Lower leg skin (tissue), 3 donors: Measurements from ENCODE around the gene ORM2.

ENCODE experiments used
- POLR2A ChIP-seq, 2 donors: fragments of 450-650 bp; IDR thresholded peaks; one replicate each; pipeline ENCODE4 v1.6.1; 2016 to 2017; ENCODE audit warnings: antibody characterized with exemption in 2 of 2, mild to moderate bottlenecking in 1 of 2, moderate library complexity in 1 of 2
- TF ChIP-seq, protein P1 (sequence below), 3 donors: fragments of 450-650 bp; IDR thresholded peaks; one replicate each; pipeline ENCODE4 v1.5.1; 2016; ENCODE audit warnings: antibody characterized with exemption in 3 of 3, mild to moderate bottlenecking in 3 of 3, moderate library complexity in 2 of 3

DNA sequence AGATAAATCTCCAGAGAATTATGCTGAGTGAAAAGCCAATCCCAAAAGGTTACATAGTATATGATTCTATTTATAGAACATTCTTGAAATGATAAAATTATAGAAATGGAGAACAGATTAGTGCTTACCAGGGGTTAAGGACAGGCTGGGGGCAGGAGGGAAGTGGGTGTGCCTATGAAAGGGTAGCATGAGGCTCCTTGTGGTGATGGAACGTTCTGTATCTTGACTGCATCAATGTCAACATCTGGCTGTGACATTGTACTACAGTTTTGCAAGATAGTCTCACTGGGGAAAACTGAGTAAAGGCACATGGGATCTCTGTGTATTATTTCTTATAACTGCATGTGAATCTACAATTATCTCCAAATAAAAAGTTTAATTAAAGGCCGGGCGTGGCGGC lies 22.3 kb downstream of the ORM2 start:
- TF ChIP-seq, protein P1, sequence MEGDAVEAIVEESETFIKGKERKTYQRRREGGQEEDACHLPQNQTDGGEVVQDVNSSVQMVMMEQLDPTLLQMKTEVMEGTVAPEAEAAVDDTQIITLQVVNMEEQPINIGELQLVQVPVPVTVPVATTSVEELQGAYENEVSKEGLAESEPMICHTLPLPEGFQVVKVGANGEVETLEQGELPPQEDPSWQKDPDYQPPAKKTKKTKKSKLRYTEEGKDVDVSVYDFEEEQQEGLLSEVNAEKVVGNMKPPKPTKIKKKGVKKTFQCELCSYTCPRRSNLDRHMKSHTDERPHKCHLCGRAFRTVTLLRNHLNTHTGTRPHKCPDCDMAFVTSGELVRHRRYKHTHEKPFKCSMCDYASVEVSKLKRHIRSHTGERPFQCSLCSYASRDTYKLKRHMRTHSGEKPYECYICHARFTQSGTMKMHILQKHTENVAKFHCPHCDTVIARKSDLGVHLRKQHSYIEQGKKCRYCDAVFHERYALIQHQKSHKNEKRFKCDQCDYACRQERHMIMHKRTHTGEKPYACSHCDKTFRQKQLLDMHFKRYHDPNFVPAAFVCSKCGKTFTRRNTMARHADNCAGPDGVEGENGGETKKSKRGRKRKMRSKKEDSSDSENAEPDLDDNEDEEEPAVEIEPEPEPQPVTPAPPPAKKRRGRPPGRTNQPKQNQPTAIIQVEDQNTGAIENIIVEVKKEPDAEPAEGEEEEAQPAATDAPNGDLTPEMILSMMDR (IDR thresholded peaks at IDR 0.05), result no peak
- no peak for TF ChIP-seq POLR2A (IDR thresholded peaks at IDR 0.05)
